ENCODE results near the gene PPP2R5E. TPM values are rescaled to one million over a fixed set of nuclear protein-coding genes. Genes with fewer than 3 reads are reported as not detected.

PPP2R5E gene
- total RNA-seq, 1 donor from 2014 or later: 72.0 TPM

DNA sequence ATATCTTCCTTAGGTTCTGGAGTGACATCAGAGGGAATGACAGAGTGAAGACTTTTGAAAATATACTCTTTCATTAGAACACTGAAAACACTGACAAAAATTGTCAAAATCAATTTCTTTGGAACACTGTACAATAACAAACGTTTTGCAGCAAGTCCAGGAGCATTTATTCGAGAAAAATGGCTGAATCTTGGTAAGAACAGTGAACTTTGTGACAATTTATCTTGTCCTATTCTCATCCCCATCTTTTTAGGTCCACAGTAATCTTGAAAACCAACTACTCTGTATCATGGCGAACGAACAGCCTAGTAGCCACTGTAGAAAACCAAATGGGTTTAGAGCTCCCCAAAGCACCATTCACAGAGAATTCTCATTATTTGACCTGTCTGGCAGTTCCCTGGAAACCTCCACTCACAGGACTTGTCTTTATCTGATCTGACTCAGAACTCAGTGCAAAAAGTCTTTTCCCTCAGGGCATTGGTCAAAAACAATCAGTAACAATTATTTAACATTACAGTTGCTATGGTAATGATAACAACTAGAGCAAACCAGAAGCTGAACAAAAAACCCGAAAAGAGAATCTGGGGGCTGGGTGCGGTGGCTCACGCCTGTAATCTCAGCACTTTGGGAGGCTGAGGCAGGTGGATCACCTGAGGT, 20.3 kb upstream of the PPP2R5E start:
- no peaks in the 10 kb centered on the region for H3K79me2 ChIP-seq (ENCODE audit: low read depth)
- H3K27me3 ChIP-seq: no peaks in the 10 kb centered on the region
- no peaks in the 10 kb centered on the region for H3K9me3 Mint-ChIP-seq
- H3K27me3 Mint-ChIP-seq (ENCODE audit: insufficient read depth, low read depth): peaks cover 6% of the 10 kb centered on the region
- no peak overlapping the region for H3K27ac Mint-ChIP-seq
- no peak overlapping the region for H3K4me3 Mint-ChIP-seq
- H3K9me3 ChIP-seq (ENCODE audit: low read depth): no peaks in the 10 kb centered on the region
- no peaks in the 10 kb centered on the region for H4K20me1 ChIP-seq (ENCODE audit: low read depth)
- no peak overlapping the region for H2AFZ ChIP-seq (replicated peaks)
- no peaks in the 10 kb centered on the region for H3F3A ChIP-seq (ENCODE audit: low read depth)
- H3K36me3 Mint-ChIP-seq: no peaks in the 10 kb centered on the region
- no peaks in the 10 kb centered on the region for H3K36me3 ChIP-seq
- no peaks in the 10 kb centered on the region for H3K4me1 ChIP-seq
- TF ChIP-seq EZH2 (IDR thresholded peaks at IDR 0.05) (no peak), EZH2phosphoT487 (IDR thresholded peaks at IDR 0.05) (no peak)
- TF ChIP-seq, protein P1, sequence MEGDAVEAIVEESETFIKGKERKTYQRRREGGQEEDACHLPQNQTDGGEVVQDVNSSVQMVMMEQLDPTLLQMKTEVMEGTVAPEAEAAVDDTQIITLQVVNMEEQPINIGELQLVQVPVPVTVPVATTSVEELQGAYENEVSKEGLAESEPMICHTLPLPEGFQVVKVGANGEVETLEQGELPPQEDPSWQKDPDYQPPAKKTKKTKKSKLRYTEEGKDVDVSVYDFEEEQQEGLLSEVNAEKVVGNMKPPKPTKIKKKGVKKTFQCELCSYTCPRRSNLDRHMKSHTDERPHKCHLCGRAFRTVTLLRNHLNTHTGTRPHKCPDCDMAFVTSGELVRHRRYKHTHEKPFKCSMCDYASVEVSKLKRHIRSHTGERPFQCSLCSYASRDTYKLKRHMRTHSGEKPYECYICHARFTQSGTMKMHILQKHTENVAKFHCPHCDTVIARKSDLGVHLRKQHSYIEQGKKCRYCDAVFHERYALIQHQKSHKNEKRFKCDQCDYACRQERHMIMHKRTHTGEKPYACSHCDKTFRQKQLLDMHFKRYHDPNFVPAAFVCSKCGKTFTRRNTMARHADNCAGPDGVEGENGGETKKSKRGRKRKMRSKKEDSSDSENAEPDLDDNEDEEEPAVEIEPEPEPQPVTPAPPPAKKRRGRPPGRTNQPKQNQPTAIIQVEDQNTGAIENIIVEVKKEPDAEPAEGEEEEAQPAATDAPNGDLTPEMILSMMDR (IDR thresholded peaks at IDR 0.05): no peak
- no peak overlapping the region for H3K4me2 ChIP-seq
- H3K4me1 Mint-ChIP-seq: no peaks in the 10 kb centered on the region
- H3K9ac ChIP-seq: no peak overlapping the region
- no peak overlapping the region for H3K27ac ChIP-seq
- no peak for DNase-seq (ENCODE audit: low spot score)
- H3K4me3 ChIP-seq: no peak overlapping the region

DNA sequence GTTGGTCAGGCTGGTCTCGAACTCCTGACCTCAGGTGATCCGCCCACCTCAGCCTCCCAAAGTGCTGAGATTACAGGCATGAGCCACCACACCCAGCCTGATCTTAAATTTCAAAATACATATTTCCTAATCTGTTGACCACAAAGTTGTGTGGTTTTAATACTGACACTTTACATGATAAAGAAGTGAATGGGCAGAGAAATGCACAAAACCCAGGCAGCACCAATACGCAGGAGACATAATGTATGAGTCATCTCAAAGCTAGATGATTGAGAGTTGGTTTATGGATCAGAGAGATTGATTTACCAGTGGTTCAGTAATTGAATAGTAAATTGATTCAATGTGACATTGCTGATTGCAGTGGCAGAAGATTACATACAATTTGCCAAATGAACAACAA, 19.2 kb upstream of the PPP2R5E start:
- no peak overlapping the region for H3K4me3 Mint-ChIP-seq
- no peaks in the 10 kb centered on the region for H4K20me1 ChIP-seq (ENCODE audit: low read depth)
- no peaks in the 10 kb centered on the region for H3K9me3 Mint-ChIP-seq
- H3K36me3 Mint-ChIP-seq: no peaks in the 10 kb centered on the region
- no peaks in the 10 kb centered on the region for H3K36me3 ChIP-seq
- no peak for DNase-seq (ENCODE audit: low spot score)
- TF ChIP-seq, protein P1 (IDR thresholded peaks at IDR 0.05): no peak
- TF ChIP-seq EZH2phosphoT487 (IDR thresholded peaks at IDR 0.05) (no peak), EZH2 (IDR thresholded peaks at IDR 0.05) (no peak)
- no peak overlapping the region for H3K4me3 ChIP-seq
- H3K27me3 Mint-ChIP-seq (ENCODE audit: insufficient read depth, low read depth): peaks cover 7% of the 10 kb centered on the region
- no peak overlapping the region for H3K27ac ChIP-seq
- H3K79me2 ChIP-seq (ENCODE audit: low read depth): no peaks in the 10 kb centered on the region
- no peak overlapping the region for H3K27ac Mint-ChIP-seq
- H3K9ac ChIP-seq: no peak overlapping the region
- no peaks in the 10 kb centered on the region for H3K27me3 ChIP-seq
- no peak overlapping the region for H3K4me2 ChIP-seq
- no peaks in the 10 kb centered on the region for H3K9me3 ChIP-seq (ENCODE audit: low read depth)
- H3K4me1 Mint-ChIP-seq: no peaks in the 10 kb centered on the region
- no peaks in the 10 kb centered on the region for H3F3A ChIP-seq (ENCODE audit: low read depth)
- H3K4me1 ChIP-seq: no peaks in the 10 kb centered on the region
- no peak overlapping the region for H2AFZ ChIP-seq (replicated peaks)

DNA sequence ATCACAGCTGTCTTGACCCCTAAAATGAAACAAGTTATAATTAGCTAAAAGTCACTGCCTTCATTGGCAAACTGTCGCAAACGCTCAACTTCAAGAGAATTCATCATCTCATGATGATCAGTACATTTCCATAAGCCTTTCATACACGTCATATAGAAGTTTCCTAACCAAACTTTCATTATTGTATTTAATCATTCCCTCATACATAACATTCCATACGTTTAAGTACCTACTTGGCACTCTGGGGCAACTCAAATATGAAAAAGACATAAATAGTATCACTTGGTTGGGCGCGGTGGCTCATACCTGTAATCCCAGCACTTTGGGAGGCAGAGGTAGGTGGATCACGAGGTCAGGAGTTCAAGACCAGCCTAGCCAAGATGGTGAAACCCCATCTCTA, 12.4 kb upstream of the PPP2R5E start:
- Histone ChIP-seq H3K79me2 (ENCODE audit: low read depth) (no peaks in the 10 kb centered on the region), H3K9ac (no peak overlapping the region), H3F3A (ENCODE audit: low read depth) (no peaks in the 10 kb centered on the region), H3K27ac (no peak overlapping the region), H3K27me3 (no peaks in the 10 kb centered on the region), H3K9me3 (ENCODE audit: low read depth) (no peaks in the 10 kb centered on the region), H3K36me3 (no peaks in the 10 kb centered on the region), H3K4me3 (no peak overlapping the region), H3K4me1 (no peaks in the 10 kb centered on the region), H3K4me2 (no peak overlapping the region), H2AFZ (replicated peaks) (no peak overlapping the region), H4K20me1 (ENCODE audit: low read depth) (no peaks in the 10 kb centered on the region)
- TF ChIP-seq EZH2 (IDR thresholded peaks at IDR 0.05) (no peak), EZH2phosphoT487 (IDR thresholded peaks at IDR 0.05) (no peak)
- TF ChIP-seq, protein P1 (IDR thresholded peaks at IDR 0.05): no peak
- Mint-ChIP-seq H3K27ac (no peak overlapping the region), H3K4me1 (no peaks in the 10 kb centered on the region), H3K36me3 (no peaks in the 10 kb centered on the region), H3K9me3 (no peaks in the 10 kb centered on the region), H3K4me3 (no peak overlapping the region), H3K27me3 (ENCODE audit: insufficient read depth, low read depth) (peaks cover 3% of the 10 kb centered on the region)
- no peak for DNase-seq (ENCODE audit: low spot score)
